Testis (tissue), 3 donors: ENCODE measurements around the gene TTBK1. TPM values are rescaled to one million over a fixed set of nuclear protein-coding genes. Genes with fewer than 3 reads are reported as not detected.

Experiments used
- DNase-seq: peaks from one replicate; pipeline ENCODE4 v3.0.0-alpha.2; 2019
- H3K27ac ChIP-seq, 2 donors: fragments of 200-600 bp; sonication (generic); one replicate each; pipeline ENCODE4 v1.5.1; 2019
- H3K27me3 ChIP-seq: fragments of 200-600 bp; sonication (generic); one replicate; pipeline ENCODE4 v1.5.1; 2019
- H3K36me3 ChIP-seq: fragments of 200-600 bp; sonication (generic); one replicate; pipeline ENCODE4 v1.5.1; 2017; ENCODE audit warnings: low read depth; ENCODE audit errors: missing control alignments
- H3K4me1 ChIP-seq: fragments of 200-600 bp; sonication (generic); one replicate; pipeline ENCODE4 v1.5.1; 2019
- H3K4me3 ChIP-seq, 2 donors: fragments of 200-600 bp; sonication (generic); one replicate each; pipeline ENCODE4 v1.5.1; 2017 to 2019
- H3K9me3 ChIP-seq: fragments of 200-600 bp; sonication (generic); one replicate; pipeline ENCODE4 v1.5.1; 2017
- CTCF ChIP-seq, 3 experiments: fragments of 450-650 bp in 2 of 3; fragments of 200-600 bp in 1 of 3; sonication (generic) in 1 of 3; IDR thresholded peaks; one replicate each; pipeline ENCODE4 v1.5.1; 2016 to 2019; ENCODE audit warnings: antibody characterized with exemption in 3 of 3, mild to moderate bottlenecking in 2 of 3, moderate library complexity in 1 of 3
- POLR2A ChIP-seq: fragments of 450-650 bp; IDR thresholded peaks from one replicate; pipeline ENCODE4 v1.6.1; 2017; ENCODE audit warnings: antibody characterized with exemption, mild to moderate bottlenecking, moderate library complexity
- WGBS, 2 donors: methylation state at CpG; one replicate each; pipeline ENCODE4 v1.1.5; 2018; 5-methylcytosine and 5-hydroxymethylcytosine counted together
- intact Hi-C: fragments of 100-400 bp; cut with DNase I; formaldehyde crosslinking; loops from one replicate; pipeline ENCODE4 v1.15.1; 2023; ENCODE audit warnings: low total_unique reads
- polyA plus RNA-seq: library from polyadenylated mRNA; stranded (reverse); fragments of 350-450 nt; fragmentation: Illumina TruSeq; extraction: RNeasy Lipid Tissue Mini Kit (QIAGEN cat#74804); gene quantifications from one replicate; pipeline ENCODE4 v1.2.3, GENCODE V29; 2014; ENCODE audit warnings: low read depth, low replicate concordance; ENCODE audit not compliant: insufficient read depth
- total RNA-seq, 2 donors: library from RNA; depleted of rRNA; stranded (reverse); fragments of >200 nt; gene quantifications; one replicate each; pipeline ENCODE4 v1.2.3, GENCODE V29; 2016

TTBK1 gene
- total and polyA plus RNA-seq, 3 donors from 2014 or later, result 2.2 to 2.6 (median 2.3) TPM

- TF ChIP-seq CTCF (IDR thresholded peaks at IDR 0.05), result no peak
- no peak for TF ChIP-seq POLR2A
- 42 to 71% methylated on average over 7 of the region's 7 CpGs for WGBS, 2 donors
- peak; percentile 72 for DNase-seq
Observed at GRCh38 chr6:43267619-43268354, 24.5 kb downstream of the TTBK1 start.

GRCh38 chr6:43268355-43268700 lies 25.0 kb downstream of the TTBK1 start:
- Histone ChIP-seq H3K27me3 (no peaks in the 10 kb centered on the region), H3K9me3 (no peaks in the 10 kb centered on the region), H3K4me1 (peaks cover 22% of the 10 kb centered on the region), H3K36me3 (no peaks in the 10 kb centered on the region), H3K4me3 (no peak overlapping the region), H3K27ac (no peak overlapping the region)
- DNase-seq, result peak; percentile 75
- WGBS, 2 donors, result 49 to 67% methylated on average over 3 of the region's 3 CpGs
- TF ChIP-seq POLR2A (no peak), CTCF (IDR thresholded peaks at IDR 0.05) (no peak)
- intact Hi-C loops, result no loop called here

More at GRCh38 chr6:43267619-43268354, 24.5 kb downstream of the TTBK1 start:
- no peaks in the 10 kb centered on the region for H3K27me3 ChIP-seq
- intact Hi-C loops, result no loop called here
- H3K4me1 ChIP-seq, result peaks cover 22% of the 10 kb centered on the region
- peak overlapping the region in 1 of 2 donors; percentile 8 for H3K27ac ChIP-seq
- H3K4me3 ChIP-seq, result no peak overlapping the region
- H3K9me3 ChIP-seq, result no peaks in the 10 kb centered on the region
- no peaks in the 10 kb centered on the region for H3K36me3 ChIP-seq

GRCh38 chr6:43268782-43269272 lies 25.5 kb downstream of the TTBK1 start:
- intact Hi-C loops, result no loop called here

GRCh38 chr6:43269273-43270007 lies 26.2 kb downstream of the TTBK1 start:
- no peaks in the 10 kb centered on the region for H3K36me3 ChIP-seq
- WGBS, 2 donors, result 8 to 9% methylated on average over 24 to 37 of the region's 44 CpGs
- intact Hi-C loops, result no loop called here
- H3K27ac ChIP-seq, result no peak overlapping the region
- peak overlapping the region in 1 of 2 donors; percentile 4 for H3K4me3 ChIP-seq
- no peaks in the 10 kb centered on the region for H3K27me3 ChIP-seq
- DNase-seq, result peak; percentile 20
- TF ChIP-seq CTCF (IDR thresholded peaks at IDR 0.05), result no peak
- TF ChIP-seq POLR2A, result no peak
- H3K4me1 ChIP-seq, result peaks cover 22% of the 10 kb centered on the region
- H3K9me3 ChIP-seq, result no peaks in the 10 kb centered on the region

More at GRCh38 chr6:43268782-43269272, 25.5 kb downstream of the TTBK1 start:
- no peak for DNase-seq
- no peak overlapping the region for H3K4me3 ChIP-seq
- no peak overlapping the region for H3K27ac ChIP-seq
- no peaks in the 10 kb centered on the region for H3K36me3 ChIP-seq
- peaks cover 22% of the 10 kb centered on the region for H3K4me1 ChIP-seq
- TF ChIP-seq CTCF (IDR thresholded peaks at IDR 0.05) (no peak), POLR2A (no peak)
- H3K9me3 ChIP-seq, result no peaks in the 10 kb centered on the region
- no peaks in the 10 kb centered on the region for H3K27me3 ChIP-seq
- WGBS, 2 donors, result 60 to 75% methylated on average over 8 to 10 of the region's 10 CpGs
